ENCODE results near the gene FARS2.

Gene FARS2

GRCh38 chr6:5510331-5511133, 249.2 kb downstream of the FARS2 start:
- no peak for DNase-seq

DNA sequence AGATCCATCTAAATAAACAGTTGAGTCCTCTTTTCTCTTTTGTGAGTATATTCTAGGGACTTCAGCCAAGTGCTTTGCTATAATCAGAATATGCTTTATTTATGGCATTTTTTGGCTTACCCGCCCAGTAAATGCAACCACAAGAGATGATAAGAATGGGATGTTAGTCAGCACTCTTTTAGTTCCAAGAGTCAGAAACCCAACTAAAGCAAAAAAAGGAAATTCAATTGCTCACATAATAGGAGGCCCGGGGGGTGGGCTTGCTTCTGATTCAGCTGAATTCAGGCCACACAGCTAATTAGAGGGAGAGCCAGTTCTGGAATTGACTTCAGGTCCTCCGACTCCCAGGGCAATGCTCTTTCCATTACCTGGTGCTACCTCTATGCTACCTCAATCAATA, 250.6 kb downstream of the FARS2 start:
- DNase-seq, result no peak

DNA sequence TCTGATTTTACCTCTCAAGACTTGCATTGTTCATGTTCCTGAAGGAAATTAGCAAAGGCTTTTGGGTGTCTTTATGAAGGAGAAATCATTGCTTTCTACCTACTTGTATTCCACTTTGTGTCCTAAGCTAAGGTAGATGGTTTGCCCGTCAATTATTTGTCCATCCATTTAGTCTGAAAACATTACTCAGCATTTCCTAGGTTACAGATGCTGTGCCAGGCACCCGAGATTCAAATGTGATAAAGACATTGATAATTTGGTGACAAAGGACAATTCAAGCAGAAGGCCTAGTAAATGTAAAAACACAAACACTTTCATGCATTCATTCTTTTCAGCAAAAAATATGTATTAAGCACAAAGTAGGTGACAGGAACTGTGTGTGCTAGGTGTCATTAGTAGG, 251.1 kb downstream of the FARS2 start:
- no peak for DNase-seq

- no peak for DNase-seq
These were observed 252.1 kb downstream of the FARS2 start for GRCh38 chr6:5513408-5513807.

DNA sequence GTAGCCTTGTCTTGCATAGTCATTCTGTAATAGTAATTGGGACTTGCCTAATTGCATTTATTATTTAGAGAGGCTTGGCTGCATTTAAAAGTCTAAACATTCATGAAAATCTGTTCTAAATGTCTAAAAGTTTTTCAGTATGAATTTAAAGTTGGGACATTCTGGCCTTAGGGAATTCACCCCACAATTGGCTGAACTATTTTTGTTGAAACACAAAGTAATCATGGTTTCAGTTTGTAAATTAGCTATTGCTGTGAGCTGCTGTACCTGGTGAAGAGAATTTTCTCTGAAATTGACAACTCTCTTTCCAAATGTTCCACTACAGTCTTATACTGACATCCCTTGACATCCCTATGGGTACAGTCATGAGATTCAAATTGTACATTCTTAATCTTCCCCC, 253.0 kb downstream of the FARS2 start:
- DNase-seq, result no peak

GRCh38 chr6:5515200-5515599, 253.9 kb downstream of the FARS2 start:
- no peak for DNase-seq

DNA sequence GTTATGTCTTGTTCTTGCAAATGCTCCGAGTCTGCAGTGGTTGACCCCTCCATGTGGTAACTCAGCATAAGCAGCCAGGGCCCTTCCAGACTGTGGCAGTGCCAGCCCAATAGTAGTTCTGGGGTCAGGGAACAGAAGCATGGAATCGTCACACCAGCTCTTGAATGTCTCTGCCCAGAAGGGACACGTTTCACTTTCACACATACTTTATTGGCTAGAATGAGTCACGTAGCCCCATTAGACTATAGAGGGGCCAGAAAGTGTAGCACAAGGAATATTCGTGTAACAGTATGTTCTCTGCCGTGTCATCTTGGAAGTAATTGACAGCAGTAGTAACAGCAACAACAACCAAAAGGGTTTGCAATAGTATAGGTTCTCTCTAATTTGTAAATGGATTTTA, 254.7 kb downstream of the FARS2 start:
- no peak for DNase-seq

DNA sequence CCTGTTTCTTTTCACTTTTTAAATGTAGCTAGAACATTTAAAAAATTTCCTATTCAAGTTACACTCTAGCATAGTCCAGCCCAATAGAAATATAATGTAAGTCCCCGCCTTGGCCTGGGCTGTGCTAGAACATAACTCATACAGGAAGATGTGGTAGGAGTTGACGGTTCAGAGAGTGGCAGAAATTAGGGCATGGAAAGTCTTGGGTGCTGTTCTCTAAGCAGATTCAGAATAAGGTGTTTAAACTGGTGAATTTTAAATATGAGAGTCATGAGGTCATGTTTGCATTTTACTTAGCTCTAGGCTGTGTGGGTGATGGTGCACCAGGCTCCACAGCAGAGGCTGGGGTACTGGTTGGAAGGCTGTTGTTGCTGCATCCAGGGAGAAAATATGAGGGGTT, 256.5 kb downstream of the FARS2 start:
- no peak for DNase-seq

- no peak for DNase-seq
These were observed 257.7 kb downstream of the FARS2 start for GRCh38 chr6:5518936-5519491.

DNA sequence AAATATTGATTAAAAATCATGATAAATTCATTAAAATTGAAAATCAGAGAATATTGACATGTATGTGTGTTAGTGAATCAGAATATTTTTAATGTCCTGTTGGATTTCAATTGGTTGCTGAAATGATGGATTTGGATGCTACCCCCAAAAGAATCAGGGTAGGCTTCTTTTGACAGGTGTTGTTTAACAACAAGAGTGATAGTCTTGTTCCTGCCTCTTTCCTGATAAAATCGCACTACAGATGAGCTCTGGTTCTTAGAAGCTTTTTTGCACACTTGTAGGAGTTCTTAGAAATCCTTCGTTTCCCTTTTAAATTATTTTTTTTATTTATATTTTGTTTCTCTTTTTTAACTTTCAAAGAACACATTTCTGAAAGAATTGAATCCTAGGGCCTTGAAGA, 259.5 kb downstream of the FARS2 start:
- DNase-seq, result no peak

DNA sequence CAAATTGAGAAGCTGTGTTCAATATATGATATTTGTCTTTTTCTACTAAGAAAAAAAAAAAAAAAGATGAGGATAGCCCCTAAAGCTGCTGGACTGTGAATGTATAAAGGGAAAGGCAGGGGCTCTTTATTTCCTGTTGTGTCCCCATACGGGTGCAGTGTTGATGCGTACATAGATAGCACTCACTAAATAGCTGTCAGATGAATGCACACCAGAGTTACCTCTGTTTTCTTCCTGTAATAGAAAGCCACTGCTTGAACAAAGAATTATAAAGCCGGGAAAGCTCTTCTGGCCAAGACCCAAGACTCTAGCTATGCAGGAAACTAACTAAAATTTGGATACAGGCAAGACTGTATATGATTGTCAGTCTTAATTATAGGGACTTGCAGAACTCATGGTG, 260.0 kb downstream of the FARS2 start:
- DNase-seq, result no peak

- DNase-seq, result no peak
These were observed 260.8 kb downstream of the FARS2 start for GRCh38 chr6:5522147-5522546.

DNA sequence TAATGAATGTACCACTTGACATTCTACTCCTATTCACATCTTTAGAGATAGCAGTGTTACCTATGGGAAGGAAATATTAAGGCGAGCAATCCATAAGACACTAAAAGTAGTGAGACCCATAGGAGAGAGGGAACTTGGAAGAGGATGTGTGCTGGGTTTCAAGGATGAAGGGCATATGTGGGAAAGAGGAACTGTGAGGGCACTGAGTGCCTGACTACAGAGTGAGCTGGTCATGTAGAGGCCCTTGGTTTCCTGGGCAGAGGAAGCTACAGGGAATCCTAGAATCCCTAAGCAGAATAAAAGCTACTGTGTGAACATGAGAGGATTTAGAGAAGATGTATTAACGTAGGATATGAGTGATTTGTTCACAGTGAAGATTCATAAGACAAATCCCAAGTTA, 262.8 kb downstream of the FARS2 start:
- no peak for DNase-seq

- DNase-seq, result no peak
These were observed 263.9 kb downstream of the FARS2 start for GRCh38 chr6:5525209-5525608.

DNA sequence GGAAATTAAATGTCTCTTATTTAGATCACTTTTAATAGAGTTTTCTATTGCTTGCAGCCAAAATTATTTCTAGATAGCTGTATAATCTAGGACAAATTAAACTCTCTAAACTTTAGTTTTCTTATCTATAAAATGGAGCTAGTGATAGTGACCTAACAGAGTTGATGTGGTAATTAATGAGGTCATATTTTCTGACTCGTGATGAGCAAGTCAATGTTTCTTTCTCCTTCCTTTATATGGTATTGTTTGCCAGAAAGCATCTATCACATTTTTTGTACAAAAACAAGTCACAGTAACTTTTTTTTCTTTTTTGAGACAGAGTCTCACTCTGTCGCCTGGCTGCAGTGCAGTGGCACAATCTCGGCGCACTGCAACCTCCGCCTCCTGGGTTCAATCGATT, 267.7 kb downstream of the FARS2 start:
- no peak for DNase-seq

DNA sequence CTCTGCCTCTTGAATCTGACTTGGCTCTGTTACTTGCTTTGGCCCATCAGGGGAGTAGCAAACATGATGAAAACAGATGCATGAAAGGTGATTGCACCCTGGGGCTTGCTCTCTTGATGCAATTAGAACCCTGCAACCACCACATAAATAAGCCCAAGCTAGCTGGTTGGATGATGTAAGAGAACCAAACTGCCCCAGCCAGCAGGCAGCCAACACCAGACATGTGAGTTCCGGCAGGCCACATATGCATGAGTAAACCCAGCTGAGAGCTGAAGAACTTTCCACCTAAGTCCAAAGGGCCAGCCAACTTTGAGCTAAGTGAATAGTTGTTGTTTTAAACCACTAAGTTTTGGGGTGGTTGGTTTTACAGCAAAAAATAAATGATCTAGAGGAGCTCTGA, 268.4 kb downstream of the FARS2 start:
- DNase-seq, result no peak

DNA sequence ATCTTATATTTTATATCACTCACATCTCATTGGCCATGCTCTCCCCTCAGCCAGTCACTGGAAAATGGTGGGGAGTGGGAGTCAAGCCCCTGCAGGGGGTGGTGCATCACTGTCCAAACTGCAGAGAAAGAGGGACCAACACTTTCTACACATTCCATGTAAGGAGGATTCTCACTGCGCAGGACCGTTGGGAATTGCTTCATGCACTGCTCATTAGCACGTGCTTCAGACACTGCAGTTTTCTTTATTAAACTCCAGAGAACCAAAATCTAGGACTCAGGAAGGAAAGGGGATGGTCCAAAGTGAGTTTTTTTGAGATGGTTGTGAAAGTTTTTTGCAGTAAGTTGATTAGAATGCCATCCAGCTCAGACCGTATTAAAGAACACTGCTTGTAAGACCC, 269.8 kb downstream of the FARS2 start:
- no peak for DNase-seq

DNA sequence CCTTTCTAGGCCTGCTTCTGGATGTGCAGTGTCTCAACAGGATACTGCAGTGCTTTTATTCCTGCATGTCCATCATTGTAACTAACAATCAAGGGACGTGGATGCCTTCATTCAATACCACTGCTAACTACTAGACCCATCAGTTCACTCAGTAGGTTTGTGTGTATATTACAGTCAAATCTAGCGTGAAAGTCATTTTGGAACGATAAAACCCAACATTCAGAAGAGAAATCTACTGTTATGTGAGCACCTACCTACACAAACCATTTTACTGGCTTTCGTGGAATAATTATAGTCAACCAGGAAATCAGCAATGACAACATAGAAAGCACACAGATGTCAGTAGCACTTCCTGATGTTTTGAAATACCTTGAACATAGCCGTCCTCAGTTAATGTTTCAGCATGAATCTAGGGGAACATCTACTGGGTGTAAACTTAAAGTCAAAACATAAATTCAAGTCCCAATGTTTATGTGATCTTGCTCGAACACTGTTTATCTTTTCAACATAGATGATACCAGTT, 270.6 kb downstream of the FARS2 start:
- DNase-seq, result no peak

DNA sequence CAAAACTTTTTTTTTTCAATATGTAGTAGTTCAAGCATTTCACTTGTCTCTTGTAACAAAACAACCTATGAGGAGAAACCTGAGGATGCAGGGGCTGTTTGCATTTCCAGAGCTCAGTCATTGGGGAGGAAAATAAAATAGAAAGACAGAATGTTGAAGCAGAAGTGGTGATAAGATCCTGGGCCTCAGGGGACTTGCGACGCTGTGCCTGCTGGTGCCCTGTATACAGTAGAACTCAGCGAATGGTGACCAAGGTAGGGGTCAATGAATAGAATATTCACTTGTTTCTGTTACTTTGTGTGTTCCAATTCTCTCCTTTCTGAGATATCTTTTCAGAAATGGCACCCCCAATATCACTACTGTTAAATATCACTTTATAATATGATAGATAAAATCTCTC, 271.6 kb downstream of the FARS2 start:
- DNase-seq, result no peak

DNA sequence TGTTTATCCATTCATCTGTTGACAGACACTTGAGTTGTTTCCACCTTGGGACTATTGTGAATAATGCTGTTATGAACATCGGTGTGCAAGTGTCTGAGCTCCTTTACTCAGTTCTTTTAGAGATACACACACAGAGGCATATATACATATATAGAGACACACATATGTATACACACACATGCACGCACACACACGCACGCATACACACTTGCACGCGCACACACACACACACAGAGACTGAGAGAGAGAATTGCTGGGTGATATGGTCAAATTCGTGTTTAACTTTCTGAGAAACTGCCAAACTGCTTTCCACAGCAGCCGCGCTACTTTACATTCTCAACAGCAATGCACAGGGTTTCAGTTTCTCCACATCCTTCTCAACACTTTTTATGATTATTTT, 273.3 kb downstream of the FARS2 start:
- DNase-seq, result no peak

DNA sequence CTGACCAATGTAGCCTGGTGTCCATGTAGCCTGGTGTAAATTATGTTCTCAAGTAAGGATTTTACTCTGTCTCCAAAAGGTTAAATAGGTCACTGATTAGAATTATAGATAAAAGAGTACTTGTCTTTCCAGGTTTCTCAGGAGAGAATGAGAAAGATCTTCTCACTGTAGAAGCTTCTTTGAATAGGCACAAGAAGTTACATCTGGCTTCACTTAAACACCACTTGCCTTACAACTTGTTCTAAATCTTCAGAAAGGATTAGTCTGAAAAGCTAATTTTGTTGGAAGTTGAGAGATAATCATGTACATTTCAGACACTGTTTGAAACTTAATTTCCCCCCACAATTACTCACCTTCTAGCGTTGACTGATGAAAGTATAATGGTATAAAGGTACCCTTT, 275.3 kb downstream of the FARS2 start:
- no peak for DNase-seq

DNA sequence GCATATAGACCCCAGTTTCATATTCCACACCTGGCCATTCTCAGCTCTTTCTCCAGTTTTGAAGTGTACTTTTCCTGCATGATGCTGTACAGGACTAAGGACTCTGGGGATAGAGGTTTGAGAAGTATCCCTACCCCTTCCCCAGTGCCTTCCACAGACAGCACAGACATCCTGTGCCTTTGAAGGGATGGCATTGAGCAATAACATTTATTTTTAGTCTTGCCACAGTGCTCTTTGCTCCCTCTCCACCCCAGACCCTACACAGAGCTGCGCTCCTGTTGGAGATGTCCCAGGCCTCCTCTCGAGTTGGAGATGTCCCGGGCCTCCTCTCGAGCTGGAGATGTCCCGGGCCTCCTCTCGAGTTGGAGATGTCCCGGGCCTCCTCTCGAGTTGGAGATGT, 275.8 kb downstream of the FARS2 start:
- no peak for DNase-seq

GRCh38 chr6:5537967-5538366, 276.7 kb downstream of the FARS2 start:
- no peak for DNase-seq

GRCh38 chr6:5540370-5540769, 279.1 kb downstream of the FARS2 start:
- no peak for DNase-seq

DNA sequence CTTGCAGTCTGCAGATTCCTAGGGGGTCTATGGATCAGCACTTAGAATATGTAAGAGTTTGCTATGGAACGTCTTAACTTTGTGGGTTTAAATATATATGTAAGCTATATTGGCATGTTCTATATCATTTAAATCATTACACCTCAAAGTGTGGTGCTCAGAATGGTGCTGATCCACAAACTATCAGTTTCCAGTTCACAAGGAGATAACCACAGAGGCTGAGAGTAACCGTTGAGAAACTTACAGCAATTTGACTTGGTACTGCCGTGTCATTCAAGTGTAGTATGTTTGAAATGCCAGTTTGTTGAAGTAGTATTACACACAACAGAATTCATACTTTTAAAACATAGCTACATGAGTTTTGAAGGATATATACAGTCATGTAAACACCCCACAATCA, 279.7 kb downstream of the FARS2 start:
- DNase-seq, result no peak
